Fibroblast of lung (primary cell): ENCODE results near the gene ISYNA1. TPM values are rescaled to one million over a fixed set of nuclear protein-coding genes. Genes with fewer than 3 reads are reported as not detected.
A peak's percentile ranks its signal among the peaks of the same experiment; 100 is the strongest.

Experiments used
- DNase-seq, 2 donors: peaks; one replicate each; pipeline versions ENCODE4 v3.0.0 to v3.0.0-alpha.2; 2010; ENCODE audit warnings: low read depth in 2 of 2
- H2AFZ ChIP-seq: 2 replicates; pipeline ENCODE4 v1.5.1; 2012; ENCODE audit warnings: low read length, control low read depth, inconsistent platforms
- H3K27ac ChIP-seq: 2 replicates; pipeline ENCODE4 v1.5.1; 2011; ENCODE audit warnings: low read length, control low read depth; ENCODE audit not compliant: insufficient read depth
- H3K27me3 ChIP-seq: 2 replicates; pipeline ENCODE4 v1.5.1; 2011; ENCODE audit warnings: mild to moderate bottlenecking, low read length; ENCODE audit not compliant: control insufficient read depth, insufficient read depth
- H3K36me3 ChIP-seq: 2 replicates; pipeline ENCODE4 v1.5.1; 2011; ENCODE audit warnings: low read length; ENCODE audit not compliant: control insufficient read depth, insufficient read depth
- H3K4me1 ChIP-seq: 2 replicates; pipeline ENCODE4 v1.5.1; 2011; ENCODE audit warnings: low read length; ENCODE audit not compliant: control insufficient read depth, insufficient read depth; ENCODE audit errors: extremely low read depth
- H3K4me2 ChIP-seq: 2 replicates; pipeline ENCODE4 v1.5.1; 2011; ENCODE audit warnings: low read length, control low read depth; ENCODE audit not compliant: insufficient read depth; ENCODE audit errors: extremely low read depth
- H3K4me3 ChIP-seq, 4 experiments: fragments of 200-600 bp in 1 of 4; sonication (generic) in 1 of 4; replicated peaks in 1 of 4; 2 replicates each; pipeline ENCODE4 v1.5.1; 2011 to 2016; ENCODE audit warnings: low read length in 4 of 4, low read depth in 3 of 4, mild to moderate bottlenecking in 3 of 4, control low read depth in 2 of 4, inconsistent platforms in 1 of 4, mixed read lengths in 1 of 4; ENCODE audit not compliant: insufficient read depth in 1 of 4; ENCODE audit errors: control extremely low read depth in 1 of 4
- H3K79me2 ChIP-seq: 2 replicates; pipeline ENCODE4 v1.5.1; 2012; ENCODE audit warnings: mild to moderate bottlenecking, low read length, inconsistent platforms; ENCODE audit not compliant: control insufficient read depth, insufficient read depth
- H3K9ac ChIP-seq: 2 replicates; pipeline ENCODE4 v1.5.1; 2011; ENCODE audit warnings: mild to moderate bottlenecking, low read length, control low read depth; ENCODE audit not compliant: insufficient read depth
- H3K9me3 ChIP-seq: 2 replicates; pipeline ENCODE4 v1.5.1; 2012; ENCODE audit warnings: low read depth, low read length; ENCODE audit not compliant: control insufficient read depth, insufficient read depth
- H4K20me1 ChIP-seq: 2 replicates; pipeline ENCODE4 v1.5.1; 2011; ENCODE audit warnings: low read length; ENCODE audit not compliant: control insufficient read depth, insufficient read depth; ENCODE audit errors: extremely low read depth
- EZH2 ChIP-seq: IDR thresholded peaks from 2 replicates; pipeline ENCODE4 v1.5.1; 2012; ENCODE audit warnings: low read length, control low read depth, mild to moderate bottlenecking; ENCODE audit errors: missing control alignments
- polyA plus RNA-seq, 2 donors: library from polyadenylated mRNA; depleted of rRNA in 1 of 2; stranded (reverse) in 1 of 2; unstranded in 1 of 2; fragments of >200 nt; gene quantifications; 2 replicates each; pipeline ENCODE4 v1.2.1, GENCODE V29; 2011 to 2012; ENCODE audit warnings: missing spikeins in 1 of 2
- total RNA-seq: library from RNA; depleted of rRNA; stranded (reverse); fragments of >200 nt; gene quantifications from 2 replicates; pipeline ENCODE4 v1.2.1, GENCODE V29; 2014
- TF ChIP-seq, protein P1 (sequence below), 2 donors: IDR thresholded peaks in 1 of 2; conservative IDR thresholded peaks in 1 of 2; 1 replicate in 1 of 2; 2 replicates in 1 of 2; pipeline ENCODE4 v1.5.1; 2011 to 2012; ENCODE audit warnings: low read length in 2 of 2, control low read depth in 1 of 2, inconsistent platforms in 1 of 2, low read depth in 1 of 2, mild to moderate bottlenecking in 1 of 2

ISYNA1 gene
- total and polyA plus RNA-seq, 2 donors (not counting 1 experiment from before 2014, with no cell fraction given) = 10.3 to 25.6 TPM

DNA sequence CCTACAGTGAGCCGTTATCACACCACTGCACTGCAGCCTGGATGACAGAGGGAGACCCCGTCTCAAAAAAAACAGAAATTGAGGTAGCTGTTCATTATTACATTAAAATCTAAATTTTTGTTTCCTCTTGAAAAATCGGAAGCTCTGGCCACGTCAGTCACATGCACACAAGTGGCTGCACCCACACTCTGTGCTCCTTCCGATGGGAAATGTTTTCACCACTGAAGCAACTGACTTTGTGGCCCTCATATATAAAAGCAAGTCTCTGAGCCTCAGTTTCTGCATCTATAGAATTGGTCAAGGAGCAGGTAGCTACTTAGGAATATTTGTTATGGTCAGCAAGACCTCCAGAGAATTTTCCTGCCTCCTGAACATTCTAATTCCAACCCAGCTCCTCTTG is 45.0 kb downstream of the ISYNA1 start:
- Histone ChIP-seq H3K4me1 (peaks cover 6% of the 10 kb centered on the region), H4K20me1 (no peaks in the 10 kb centered on the region), H3K9ac (no peak overlapping the region), H3K4me3 (no peak overlapping the region), H3K27me3 (peaks cover 2% of the 10 kb centered on the region), H3K36me3 (peaks cover 2% of the 10 kb centered on the region), H3K27ac (no peak overlapping the region), H3K4me2 (no peak overlapping the region), H3K79me2 (no peaks in the 10 kb centered on the region), H3K9me3 (no peaks in the 10 kb centered on the region), H2AFZ (no peak overlapping the region)
- no peak for DNase-seq
- no peak for TF ChIP-seq EZH2
- TF ChIP-seq, protein P1, sequence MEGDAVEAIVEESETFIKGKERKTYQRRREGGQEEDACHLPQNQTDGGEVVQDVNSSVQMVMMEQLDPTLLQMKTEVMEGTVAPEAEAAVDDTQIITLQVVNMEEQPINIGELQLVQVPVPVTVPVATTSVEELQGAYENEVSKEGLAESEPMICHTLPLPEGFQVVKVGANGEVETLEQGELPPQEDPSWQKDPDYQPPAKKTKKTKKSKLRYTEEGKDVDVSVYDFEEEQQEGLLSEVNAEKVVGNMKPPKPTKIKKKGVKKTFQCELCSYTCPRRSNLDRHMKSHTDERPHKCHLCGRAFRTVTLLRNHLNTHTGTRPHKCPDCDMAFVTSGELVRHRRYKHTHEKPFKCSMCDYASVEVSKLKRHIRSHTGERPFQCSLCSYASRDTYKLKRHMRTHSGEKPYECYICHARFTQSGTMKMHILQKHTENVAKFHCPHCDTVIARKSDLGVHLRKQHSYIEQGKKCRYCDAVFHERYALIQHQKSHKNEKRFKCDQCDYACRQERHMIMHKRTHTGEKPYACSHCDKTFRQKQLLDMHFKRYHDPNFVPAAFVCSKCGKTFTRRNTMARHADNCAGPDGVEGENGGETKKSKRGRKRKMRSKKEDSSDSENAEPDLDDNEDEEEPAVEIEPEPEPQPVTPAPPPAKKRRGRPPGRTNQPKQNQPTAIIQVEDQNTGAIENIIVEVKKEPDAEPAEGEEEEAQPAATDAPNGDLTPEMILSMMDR (conservative IDR thresholded peaks at IDR 0.05 in 1 of 2, IDR thresholded peaks at IDR 0.05 in 1 of 2; ENCODE audit: low read depth in 1 of 2, low read length in 2 of 2) = no peak

DNA sequence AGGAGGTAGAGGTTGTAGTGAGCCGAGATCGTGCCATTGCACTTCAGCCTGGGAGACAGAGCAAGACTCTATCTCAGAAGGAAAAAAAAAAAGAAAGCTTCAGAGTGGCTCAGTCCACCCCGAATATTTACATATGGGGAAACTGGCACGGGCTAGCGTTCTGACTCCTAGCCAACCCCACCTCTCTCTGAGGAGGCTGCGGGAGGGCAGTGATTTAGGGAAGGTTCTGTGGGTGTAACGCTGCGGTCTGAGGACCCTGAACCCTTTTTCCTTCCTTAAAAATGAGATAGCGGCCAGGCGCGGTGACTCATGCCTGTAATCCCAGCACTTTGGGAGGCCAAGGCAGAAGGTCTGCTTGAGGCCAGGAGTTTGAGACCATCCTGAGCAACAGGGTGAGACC is 45.5 kb downstream of the ISYNA1 start:
- H3K4me2 ChIP-seq = no peak overlapping the region
- H3K9me3 ChIP-seq = no peaks in the 10 kb centered on the region
- no peaks in the 10 kb centered on the region for H4K20me1 ChIP-seq
- H3K79me2 ChIP-seq = no peaks in the 10 kb centered on the region
- H3K36me3 ChIP-seq = peaks cover 2% of the 10 kb centered on the region
- H3K4me3 ChIP-seq = no peak overlapping the region
- H3K27ac ChIP-seq = no peak overlapping the region
- H3K9ac ChIP-seq = no peak overlapping the region
- DNase-seq = peak; percentile 70 to 71
- H3K27me3 ChIP-seq = peaks cover 2% of the 10 kb centered on the region
- H3K4me1 ChIP-seq = peaks cover 5% of the 10 kb centered on the region
- TF ChIP-seq, protein P1 (conservative IDR thresholded peaks at IDR 0.05 in 1 of 2, IDR thresholded peaks at IDR 0.05 in 1 of 2; ENCODE audit: low read depth in 1 of 2, low read length in 2 of 2) = no peak
- no peak for TF ChIP-seq EZH2
- H2AFZ ChIP-seq = no peak overlapping the region

DNA sequence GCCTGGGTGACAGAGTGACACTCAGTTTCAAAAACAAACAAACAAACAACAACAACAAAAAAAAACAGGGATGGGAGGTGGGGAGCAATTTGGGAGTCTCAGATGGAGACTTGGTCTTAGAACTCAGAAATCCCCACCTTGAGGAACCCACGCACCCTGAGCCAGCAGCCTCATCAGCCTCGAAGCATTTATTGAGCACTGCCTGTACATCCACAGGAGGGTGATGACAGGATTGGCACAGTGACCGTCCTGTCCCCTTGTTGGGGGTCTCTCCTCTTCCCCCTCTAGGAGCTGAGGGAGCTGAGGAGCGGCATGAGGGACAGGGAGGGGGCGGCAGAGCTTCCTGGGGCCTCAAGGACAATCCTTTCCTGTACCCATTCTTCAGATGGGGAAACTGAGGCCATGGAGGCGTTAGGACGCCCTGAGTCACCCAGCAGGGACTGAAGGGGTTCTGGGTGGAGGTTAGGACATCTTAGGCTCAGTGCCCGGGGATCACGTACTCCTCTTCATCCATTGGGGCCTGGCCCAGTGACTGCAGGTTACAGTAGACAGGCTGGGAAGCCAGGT is 46.3 kb downstream of the ISYNA1 start:
- DNase-seq = no peak
- Histone ChIP-seq H4K20me1 (no peaks in the 10 kb centered on the region), H3K9ac (no peak overlapping the region), H3K9me3 (no peaks in the 10 kb centered on the region), H3K4me1 (peaks cover 4% of the 10 kb centered on the region), H3K36me3 (peaks cover 2% of the 10 kb centered on the region), H2AFZ (no peak overlapping the region), H3K27me3 (peaks cover 2% of the 10 kb centered on the region), H3K79me2 (peaks cover 2% of the 10 kb centered on the region), H3K4me2 (no peak overlapping the region), H3K27ac (no peak overlapping the region), H3K4me3 (no peak overlapping the region)
- no peak for TF ChIP-seq EZH2
- TF ChIP-seq, protein P1 (conservative IDR thresholded peaks at IDR 0.05 in 1 of 2, IDR thresholded peaks at IDR 0.05 in 1 of 2; ENCODE audit: low read depth in 1 of 2, low read length in 2 of 2) = no peak
